ENCODE results near the gene PSEN2.
"Not testable (repeated sequence)": the region's sequence is repeated elsewhere in the genome, so short reads cannot be mapped to it uniquely, and the experiment has no call there.

PSEN2 gene

GRCh38 chr1:226921504-226921903 is 51.1 kb downstream of the PSEN2 start:
- no peak for DNase-seq

- not testable (repeated sequence) for DNase-seq
Measured at GRCh38 chr1:226929260-226930111, 59.1 kb downstream of the PSEN2 start.

GRCh38 chr1:226934483-226935237 is 64.2 kb downstream of the PSEN2 start:
- DNase-seq, result no peak

- DNase-seq, result no peak
Measured at GRCh38 chr1:226937940-226938725, 67.7 kb downstream of the PSEN2 start.

GRCh38 chr1:226938903-226939437 is 68.6 kb downstream of the PSEN2 start:
- DNase-seq, result no peak

- peak in 1 of 2 donors; percentile 71 for DNase-seq
Measured at GRCh38 chr1:226939438-226940028, 69.1 kb downstream of the PSEN2 start.

GRCh38 chr1:226940029-226940805 is 69.8 kb downstream of the PSEN2 start, which contains the start of gene COQ8A:
Gene COQ8A, plus strand, starts transcription at chr1:226940294. Its CDS starts 21,092 bp downstream, at chr1:226961386.
- DNase-seq, result peak; percentile 99 to 100

GRCh38 chr1:226940806-226941067 is 70.3 kb downstream of the PSEN2 start:
- no peak for DNase-seq

- no peak for DNase-seq
Measured at GRCh38 chr1:226942392-226942791, 72.0 kb downstream of the PSEN2 start.

GRCh38 chr1:226943156-226943555 is 72.7 kb downstream of the PSEN2 start:
- no peak for DNase-seq

GRCh38 chr1:226943927-226944326 is 73.5 kb downstream of the PSEN2 start:
- no peak for DNase-seq

- DNase-seq, result no peak
Measured at GRCh38 chr1:226945106-226945857, 74.9 kb downstream of the PSEN2 start.
